ENCODE measurements around the gene HMCN2.

HMCN2 gene

DNA sequence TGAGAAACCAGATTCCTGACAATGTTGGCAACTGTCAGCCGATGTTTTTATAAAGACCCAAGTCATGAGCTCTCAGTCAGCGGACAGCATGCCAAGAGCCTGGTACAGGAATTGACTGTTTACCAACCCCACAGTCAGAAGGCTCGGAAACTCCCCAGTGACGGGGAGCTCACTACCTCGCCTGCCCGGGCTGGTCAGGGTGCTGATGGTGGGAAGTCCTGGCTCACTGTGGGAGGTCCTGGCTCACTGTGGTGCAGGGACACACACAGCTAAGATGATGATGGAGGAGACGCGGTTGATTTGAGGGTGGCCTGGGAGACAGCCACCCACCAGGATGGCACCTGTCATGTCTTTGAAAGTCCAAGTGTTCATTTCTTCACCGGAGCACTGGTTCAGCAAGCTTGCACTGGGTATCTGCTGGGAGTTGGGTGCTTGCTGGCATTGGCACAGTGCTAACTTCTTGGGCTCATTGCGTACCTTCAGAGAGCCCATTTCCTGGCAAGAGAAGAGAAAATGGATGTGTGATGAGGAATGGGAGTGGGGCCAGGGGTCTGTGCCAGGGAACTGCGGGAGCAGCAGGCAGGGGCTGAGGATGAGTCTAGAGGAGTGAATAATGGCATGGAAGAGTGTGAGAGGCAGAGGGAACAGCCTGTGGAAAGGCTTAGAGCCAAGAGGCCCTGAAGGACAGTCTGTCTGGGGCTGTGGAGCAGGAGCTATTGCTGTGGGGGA is 194.5 kb downstream of the HMCN2 start:
- no peak for DNase-seq

DNA sequence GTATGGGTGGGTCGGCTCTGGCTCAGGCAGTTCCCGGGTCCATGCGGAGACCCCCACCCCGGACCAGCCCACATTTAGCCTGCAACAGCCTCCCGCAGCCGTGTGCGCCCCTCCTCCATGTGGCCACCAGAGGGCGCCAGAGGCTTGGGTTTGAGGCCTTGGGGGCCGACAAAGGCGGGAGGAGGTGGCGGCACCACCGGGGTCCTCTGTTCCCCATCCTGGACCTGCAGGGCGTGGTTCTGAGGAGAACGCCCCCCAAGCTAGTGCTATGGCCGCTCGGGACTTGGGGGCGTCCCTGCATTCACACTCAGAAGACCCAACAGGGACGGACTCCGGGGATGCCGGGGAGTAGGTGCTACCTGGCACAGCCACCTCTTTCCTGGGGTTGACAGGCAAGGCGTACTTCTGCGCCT is 195.7 kb downstream of the HMCN2 start:
- DNase-seq, result no peak

DNA sequence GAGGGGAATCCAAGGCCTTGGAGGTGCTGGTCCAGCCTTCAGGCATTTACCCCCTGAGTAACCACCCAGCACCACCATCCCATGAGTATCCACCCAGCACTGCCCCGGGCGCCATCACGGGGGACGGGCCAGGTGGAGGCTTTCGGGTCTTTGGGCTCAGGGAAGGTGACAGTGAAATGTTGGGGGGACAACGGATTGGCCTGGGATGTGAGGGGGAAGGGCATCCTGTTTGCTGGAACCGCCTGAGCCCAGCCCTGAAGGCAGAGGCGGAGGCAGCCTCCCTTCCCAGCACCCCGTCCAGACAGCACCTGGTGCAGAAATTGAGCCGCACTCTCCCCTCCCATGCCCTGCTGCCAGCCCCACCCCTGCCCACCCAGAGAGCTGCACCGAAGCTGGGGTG is 196.2 kb downstream of the HMCN2 start:
- no peak for DNase-seq

DNA sequence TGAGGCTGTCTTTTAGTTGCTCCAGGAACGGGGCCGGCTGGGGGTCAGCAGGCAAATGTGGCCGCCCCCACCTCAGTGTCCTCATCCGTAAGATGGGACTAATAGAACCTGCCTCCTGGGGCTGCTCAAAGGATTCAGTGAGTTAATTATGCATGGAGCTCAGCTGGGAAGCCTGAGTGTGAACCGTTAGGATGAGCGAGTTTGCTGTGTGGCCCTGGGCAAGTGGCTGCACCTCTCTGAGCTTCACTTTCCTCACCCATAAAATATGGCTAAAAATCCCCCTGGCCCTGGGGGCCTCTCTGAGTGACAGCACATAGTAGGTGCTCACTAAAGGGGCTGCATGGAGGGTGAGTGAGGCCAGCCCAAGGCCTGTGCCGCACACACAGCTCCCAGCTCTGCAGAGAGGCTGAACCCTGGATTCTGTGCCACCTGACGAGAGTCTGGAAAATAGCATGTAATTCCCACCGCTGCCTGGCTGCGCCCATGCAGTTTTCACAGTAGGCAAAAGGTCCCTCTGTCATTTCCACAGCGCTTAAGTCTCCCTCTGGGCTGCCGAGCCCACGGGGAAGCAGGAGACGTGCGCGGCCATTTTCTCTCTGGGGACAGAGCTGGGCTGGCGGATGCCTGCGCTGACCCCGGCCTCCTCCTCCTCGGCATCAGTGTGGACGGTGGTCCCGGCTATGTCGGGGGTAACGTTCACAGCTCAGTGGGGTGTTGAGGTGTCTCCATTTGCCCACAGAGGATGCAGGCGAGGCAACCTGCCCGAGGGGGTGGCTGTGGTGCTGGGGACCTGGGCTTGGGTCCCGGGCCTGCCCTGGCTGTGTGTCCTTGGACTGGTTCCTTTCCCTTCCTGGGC is 197.4 kb downstream of the HMCN2 start:
- DNase-seq, result no peak

DNA sequence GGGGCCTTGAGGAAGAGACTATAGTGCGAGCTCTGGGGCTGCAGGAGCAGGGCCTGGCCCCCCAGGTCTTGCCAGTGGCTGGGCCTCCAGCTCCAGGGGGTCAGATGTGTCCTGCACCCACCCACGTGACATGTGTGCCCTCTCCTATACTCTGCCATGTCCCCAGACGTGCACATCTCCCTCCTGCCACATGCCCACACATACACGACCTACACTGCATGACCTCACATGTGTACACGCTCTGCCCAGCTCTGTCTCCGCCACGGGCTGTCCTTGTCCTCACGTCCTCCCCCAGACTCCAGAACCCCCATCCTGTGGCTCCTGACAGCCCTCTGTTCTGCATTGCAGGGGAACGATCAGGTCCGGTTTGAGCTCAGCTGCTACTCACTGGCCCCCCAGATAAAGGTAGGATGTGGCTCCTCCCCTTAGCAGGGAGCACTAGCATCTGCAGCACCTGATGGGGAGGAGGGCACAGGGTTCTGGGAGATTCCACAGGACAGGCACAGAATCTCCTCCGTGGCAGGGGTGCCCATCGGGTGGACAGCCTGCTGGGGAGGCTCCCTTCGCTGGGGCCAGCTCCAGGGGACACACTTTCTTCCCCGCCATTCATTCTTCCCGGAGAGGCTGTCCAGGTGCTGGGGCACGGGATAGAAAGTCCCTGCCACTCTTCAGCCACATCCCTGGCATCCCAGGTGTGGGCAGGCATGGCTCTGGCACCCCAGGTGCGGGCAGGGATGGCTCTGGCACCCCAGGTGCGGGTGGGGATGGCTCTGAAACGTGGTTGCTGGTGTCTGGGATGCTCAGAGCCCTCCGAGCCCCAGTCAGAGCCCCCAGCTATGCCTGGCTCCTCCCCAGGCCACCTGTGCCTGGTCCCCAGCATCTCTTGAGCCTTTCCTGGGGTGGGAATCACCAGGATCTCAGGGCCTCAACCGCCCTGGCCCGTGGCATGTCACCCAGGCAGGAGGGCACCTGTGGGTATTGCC is 198.5 kb downstream of the HMCN2 start:
- no peak for DNase-seq

DNA sequence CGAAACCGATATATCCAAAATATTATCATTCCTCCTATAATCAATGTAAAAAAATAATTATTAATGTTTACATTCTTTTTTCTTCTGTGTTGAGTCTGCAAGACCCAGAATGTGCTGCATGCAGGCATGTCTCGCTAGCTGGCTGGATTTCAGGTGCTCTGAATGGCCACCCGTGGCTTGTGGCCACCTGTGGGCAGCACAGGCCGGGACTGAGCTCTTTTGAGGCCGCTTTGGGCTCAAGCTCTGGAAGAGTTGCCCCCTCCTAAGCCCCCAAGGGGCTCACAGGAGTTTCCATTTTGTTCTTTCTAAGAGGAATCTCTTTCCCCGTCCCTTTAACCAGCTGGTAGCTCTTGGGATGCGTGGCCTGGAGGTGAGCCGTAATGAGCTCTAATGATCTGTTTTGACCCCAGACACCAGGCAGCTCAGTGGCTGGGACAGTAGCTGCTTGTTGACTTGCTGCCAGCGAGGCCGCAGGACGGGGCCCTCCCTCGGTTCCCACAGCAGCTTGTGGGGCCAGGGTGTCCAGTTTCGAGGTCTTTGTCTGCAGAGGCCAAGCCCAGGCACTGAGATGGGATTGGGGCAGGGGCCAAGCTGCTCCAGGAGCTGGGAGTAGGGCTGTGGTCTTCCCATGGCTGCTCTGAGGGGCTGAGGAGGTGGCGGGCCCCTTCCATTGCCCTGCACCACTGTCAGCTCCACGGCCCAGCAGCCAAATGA is 200.0 kb downstream of the HMCN2 start:
- no peak for DNase-seq

DNA sequence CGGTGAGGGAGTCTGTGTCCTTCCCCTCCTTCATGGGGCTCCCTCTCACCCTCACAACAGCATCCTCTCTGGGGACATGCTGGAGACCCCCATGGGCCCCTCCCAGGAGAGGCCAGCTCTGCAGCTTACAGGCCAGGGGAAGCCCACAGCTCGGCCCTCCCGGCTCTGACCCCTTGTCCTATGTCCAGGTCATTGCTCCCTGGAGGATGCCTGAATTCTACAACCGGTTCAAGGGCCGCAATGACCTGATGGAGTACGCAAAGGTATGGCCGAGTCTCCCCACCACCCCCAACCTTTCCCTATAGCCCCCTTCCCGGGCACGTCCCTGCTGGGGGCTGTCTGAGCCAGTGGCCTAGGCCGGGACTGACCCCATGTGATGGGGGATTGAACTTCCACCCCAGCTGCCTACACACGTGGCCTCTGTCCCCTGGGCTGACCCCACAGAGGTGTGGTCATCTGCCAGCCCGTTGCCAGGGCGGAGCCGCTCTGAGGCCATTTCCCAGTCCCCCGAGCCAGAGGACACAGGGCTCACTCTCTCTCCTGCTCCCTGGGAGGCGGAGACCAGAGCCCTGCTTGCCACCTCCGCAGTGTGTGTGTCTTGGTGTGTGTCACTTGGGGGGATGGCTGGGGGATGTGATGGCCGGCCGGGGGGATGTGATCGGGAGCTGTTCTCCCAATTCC is 201.1 kb downstream of the HMCN2 start:
- DNase-seq, result no peak

DNA sequence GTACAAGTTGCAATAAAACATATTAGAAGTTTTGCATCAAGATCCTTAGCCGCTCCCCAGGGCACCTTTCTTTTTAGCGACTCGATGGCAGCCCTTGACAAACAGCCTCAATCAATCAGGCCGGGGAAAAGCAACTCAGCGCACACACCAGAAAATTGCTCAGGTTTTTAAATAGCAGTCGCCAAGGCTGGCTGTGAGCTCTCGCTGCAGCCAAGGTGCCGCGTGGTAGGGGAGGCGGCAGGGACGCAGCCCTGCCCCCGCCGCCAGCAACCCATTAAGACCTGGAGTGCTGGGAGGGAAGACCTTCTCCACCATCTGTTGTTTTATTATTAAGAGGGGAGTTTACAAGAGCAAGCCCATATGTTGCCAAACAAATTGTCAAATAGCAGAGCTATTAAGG is 201.8 kb downstream of the HMCN2 start:
- peak; percentile 94 for DNase-seq

DNA sequence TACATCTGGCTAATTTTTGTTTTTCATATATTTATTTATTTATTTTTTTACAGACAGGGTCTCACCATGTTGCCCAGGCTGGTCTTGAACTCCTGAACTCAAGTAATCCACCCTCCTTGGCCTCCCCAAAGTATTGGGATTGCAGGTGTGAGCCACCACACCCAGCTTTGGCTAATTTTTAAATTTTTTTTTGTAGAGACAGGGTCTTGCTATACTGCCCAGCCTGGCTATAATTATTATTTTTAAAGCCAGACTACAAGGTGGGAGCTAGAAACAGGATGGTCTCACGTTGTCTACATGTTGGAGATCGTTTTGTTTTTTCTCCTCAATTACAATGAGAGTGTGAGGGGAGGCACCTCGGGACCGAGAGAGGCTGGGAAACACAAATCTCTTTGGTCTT is 203.0 kb downstream of the HMCN2 start:
- DNase-seq, result no peak

DNA sequence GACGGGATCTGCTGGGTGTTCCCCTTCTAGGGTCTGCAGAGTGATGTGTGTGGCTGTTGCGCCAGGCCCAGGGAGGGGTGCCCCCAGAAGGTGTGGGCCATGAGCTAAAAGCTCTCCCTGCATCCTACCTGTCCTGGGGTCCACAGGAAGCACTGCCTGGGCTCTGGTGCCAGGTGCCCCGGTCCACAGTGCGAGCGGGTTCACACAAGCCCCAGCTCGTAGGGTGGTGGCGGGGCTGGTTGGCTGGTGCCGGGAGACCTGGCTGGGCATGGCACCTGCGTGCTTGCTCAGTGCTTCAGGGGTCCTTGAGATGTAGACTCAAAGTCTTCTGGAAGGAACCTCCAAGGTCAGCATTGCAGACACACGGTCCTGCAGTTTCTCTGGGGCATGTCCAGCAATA is 204.7 kb downstream of the HMCN2 start:
- no peak for DNase-seq

DNA sequence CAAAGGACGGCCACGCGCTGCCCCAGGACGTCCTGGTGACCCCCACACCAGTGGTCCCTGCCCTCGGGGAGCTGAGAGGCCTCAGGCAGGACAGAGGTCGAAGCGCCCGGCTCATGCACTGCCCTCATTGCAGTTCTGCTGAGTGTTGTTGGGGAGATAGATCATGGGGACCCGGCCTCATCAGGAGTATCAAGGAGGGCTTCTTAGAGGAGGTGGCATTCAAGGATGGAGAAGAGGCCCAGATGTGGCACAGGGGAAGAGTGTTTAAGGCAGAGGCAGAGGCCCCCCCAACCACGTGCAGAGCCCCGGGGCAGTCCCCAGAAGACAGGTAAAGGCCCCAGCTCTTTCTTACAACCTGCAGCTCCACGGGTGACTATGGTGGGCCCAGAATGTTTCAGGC is 205.4 kb downstream of the HMCN2 start:
- no peak for DNase-seq

DNA sequence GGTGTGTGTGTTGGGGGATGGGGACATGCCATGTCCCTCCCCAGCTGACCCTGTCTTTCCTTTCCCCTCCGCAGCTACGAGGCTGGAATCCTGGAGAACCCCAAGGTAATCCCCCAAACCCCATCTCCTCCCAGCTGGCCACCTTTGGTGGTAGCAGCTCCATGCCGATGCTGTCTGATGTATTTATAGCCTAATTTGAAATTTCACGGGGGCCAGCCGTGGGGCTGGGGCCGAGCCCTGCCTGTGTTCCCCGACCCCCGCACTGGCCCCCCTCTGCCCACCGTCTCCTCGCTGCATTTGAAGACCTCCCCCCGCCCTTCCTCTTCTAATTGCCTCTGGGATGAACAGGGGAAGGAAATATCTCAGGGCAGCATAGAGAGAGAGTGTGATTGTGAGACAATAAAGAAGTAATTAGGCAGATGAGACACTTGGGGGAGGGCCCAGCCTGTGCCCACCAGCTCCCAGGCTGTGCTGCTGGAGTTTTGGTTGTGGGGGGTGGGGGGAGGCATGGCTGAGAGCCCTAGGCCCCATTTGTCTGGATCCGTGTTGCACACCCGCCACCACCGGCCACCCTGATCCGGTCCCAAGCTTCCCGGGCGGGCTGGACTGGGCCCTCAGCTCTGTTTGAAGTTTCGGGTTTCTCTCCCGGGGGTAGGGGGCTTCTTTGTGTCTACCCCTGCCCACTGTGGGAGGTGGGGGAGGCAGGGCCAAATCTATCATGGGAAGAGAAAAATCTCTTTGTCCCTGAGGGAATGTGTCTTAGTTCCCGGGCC is 206.0 kb downstream of the HMCN2 start:
- no peak for DNase-seq

DNA sequence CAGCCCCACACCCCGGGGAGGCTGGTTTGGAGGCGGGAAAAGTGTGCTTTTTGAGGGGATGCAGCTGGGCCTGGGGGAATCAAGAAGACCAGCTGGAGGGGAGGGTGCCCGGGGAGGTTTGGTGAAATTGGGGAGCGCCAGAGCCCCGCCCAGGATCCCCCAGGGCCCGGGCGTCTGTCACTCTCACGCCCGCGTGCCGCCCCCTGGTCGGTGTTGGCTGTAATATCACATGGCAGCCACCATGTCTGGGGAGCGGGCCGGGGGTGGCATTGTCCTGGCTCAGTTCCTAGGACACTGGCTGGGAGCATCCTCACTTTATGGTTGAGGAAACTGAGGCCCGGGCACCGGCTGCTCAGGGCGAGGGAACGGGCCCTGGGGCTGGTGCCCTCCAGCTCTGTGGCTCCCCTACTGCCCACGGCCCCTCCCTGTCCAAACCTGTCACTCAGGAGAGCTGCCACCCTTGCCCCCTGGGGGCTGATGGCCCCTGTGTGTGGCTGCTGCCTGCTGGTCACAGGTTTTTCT is 206.7 kb downstream of the HMCN2 start:
- DNase-seq, result no peak

DNA sequence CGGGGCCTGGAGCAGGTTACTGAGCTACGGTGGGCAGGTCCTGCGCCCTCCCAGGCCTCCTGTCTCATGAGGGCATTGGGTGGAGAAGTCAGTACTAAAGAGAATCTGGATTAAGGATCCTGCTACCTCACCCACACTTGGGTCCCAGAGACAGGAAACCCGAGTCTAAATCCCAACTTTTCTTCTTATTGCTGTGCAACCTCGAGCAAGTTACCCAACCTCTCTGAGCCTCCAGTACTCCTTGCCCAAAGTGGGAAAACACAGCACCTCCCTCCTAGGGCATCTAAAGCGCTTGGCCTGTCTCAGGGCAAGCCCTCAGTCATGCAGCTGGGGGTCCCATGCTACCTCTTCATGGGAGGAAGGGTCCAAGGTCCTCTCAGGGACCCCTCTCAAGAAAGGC is 207.4 kb downstream of the HMCN2 start:
- no peak for DNase-seq

DNA sequence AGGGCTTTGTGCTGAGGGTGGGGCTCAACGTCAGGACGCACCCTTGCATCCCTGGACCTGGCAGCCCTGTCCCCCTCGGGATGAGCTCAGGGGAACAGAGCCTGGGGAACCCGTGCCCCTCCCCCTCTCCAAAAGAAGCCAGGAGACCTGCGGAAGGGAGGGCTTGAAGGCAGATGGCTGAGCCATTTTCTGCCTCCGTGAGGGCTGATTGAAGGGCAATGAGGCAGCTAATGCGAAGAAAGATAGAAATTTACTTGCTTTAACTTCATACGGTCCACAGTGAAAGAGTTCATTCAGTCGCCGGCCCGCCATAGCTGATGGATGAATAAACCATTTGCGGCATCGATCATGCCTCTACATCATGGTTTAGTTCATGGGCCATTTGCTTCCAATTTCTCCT is 208.0 kb downstream of the HMCN2 start:
- DNase-seq, result no peak

DNA sequence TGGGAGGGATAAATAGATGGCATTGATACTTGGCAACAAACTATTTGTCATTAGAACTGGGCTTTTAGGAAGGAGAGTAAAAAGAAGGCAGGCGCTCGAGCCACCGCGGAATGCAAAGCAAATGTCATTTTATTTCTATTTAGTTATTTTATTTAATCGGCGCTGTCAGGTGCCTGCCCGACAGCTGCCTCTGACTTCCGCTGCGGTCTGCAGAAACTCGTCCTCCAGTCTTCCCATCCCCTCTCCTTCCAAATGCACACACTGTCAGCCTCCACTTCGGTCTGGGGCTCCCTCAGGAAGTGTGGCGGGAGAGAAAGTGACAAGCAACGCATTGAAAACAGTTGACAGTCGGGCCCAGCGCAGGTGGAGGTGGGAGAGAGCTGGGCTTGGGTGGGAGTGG is 208.5 kb downstream of the HMCN2 start:
- DNase-seq, result no peak

DNA sequence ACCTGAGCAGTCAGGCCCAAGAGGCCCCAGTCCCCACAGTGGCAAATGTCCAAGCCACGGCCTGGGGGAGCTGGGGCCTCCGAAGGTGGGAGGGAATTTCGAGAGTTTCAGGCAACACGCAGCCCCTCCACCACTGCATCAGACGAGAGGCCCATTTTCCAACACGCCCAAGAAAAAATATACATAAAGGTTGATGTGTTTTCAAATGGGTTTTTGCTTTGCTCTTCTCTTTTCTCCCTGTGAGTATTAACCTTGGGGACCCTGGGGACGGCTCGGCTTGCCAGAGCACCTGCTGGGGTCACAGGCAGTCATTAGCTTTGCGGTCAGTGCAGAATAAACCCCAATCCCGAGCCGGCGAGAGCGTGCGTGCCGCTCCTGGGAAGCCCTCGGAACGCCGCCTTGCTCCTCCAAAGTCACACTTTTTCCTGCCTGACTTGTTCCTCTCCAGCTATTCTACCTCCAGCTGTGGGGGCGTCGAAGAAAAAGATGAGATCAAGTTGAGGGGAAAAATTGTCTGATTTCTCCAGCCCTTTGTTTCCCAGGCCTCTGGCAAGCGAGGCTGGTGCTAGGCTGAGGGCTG is 210.7 kb downstream of the HMCN2 start:
- no peak for DNase-seq

DNA sequence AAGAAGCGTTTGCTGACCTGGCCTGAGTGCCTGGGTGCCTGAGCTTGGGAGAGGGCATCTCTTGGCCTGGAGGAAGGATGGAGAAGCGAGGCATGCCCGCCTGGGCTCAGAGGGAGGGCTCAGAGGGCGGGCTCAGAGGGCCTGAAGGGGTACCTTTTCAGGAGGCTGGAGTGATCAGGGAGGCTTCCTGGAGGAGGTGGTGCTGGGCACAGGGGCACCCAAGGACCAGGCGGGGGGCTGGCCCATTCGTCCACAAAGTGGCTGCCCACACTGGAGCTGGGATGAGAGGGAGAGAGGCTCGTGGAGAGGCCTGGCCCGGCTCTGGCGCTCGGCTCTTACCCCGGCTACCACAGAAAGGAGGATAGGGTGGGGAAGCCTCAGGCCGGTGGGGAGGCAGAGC is 212.0 kb downstream of the HMCN2 start:
- no peak for DNase-seq

DNA sequence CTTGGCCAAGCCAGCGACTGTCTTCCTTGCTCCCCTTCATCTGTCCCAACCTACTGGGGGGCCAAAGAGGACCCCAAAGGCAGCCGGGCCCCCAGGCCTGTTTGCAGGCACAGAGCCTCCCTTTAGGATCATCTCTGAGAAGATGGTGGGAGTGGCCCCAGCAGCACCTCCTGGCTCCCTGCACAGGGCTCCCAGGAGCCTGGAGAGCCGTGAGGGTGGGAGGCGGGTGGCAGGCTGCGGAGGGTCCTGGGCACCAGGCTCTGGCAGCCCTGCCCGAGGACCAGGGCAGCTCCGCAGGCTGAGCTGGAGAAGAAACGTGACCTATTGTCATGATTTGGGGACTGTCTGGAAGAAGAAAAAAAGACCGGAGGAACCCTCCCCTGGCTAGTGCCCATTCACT is 212.6 kb downstream of the HMCN2 start:
- DNase-seq, result no peak

DNA sequence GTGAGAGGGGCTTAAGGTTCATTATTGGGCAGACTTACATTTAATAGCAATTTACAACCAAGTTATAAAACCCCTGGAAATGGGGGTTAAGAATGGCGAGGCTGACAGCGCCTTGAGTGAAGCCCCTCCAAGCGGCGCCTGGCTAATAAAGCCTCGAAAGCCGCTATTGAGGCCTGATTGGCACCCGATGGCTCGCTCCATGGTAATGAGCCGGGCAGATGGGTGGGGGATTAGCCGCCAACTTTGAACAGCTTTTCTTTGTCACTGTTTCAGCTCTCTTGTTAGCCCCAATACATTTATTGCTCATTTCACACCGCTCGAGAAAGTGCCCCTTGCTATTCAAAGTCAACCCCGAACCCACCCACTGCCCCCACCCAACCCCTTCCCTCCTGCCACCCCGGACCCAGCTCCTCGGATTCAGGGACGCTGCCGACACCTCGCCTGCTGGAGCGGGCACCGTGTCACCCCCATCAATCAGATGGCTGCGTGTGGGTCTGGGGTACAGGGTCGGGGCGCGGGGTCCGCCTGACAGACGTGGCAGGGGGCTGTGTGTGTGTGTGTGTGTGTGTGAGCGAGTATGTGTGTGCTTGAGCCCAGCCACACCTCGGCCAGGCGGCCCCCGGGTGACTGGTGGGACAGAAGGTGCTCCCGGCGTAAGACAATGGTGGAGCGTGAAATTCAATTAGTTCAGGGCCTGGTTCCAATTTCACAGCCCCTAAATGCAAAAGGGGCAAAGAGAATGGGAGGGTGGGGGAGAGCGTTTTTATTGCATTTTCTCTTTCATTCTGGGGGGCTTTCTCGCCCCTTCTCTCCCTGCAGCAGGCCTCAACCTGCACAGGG is 213.4 kb downstream of the HMCN2 start:
- DNase-seq, result no peak

All from DMS 273 treated with DMSO at 0.1 percent for 48 hours (cell line).